OCI-LY1 (cell line): ENCODE results near the gene S100A2.
"Not testable (repeated sequence)": the region's sequence is repeated elsewhere in the genome, so short reads cannot be mapped to it uniquely, and the experiment has no call there.

Experiments used
- H2AFZ ChIP-seq: fragments of 200-600 bp; sonication (generic), shearing (Covaris generic); 2 replicates; pipeline ENCODE4 v1.6.0; 2014; ENCODE audit warnings: antibody characterized with exemption, mild to moderate bottlenecking, low read length
- H3F3A ChIP-seq: fragments of 200-600 bp; sonication (generic), shearing (Covaris generic); 2 replicates; pipeline ENCODE4 v1.6.0; 2014; ENCODE audit warnings: mild to moderate bottlenecking, antibody characterized with exemption, low read length, moderate library complexity; ENCODE audit not compliant: insufficient read depth
- H3K27ac ChIP-seq: fragments of 200-600 bp; sonication (generic); 2 replicates; pipeline ENCODE4 v1.5.1; 2014; ENCODE audit warnings: low read length, mixed run types, mild to moderate bottlenecking, low read depth; ENCODE audit not compliant: poor library complexity, severe bottlenecking
- H3K27me3 ChIP-seq: fragments of 200-600 bp; sonication (generic); 2 replicates; pipeline ENCODE4 v1.6.0; 2014; ENCODE audit warnings: antibody characterized with exemption, mild to moderate bottlenecking, low read length, moderate library complexity; ENCODE audit not compliant: insufficient read depth
- H3K36me3 ChIP-seq: fragments of 200-600 bp; sonication (generic); 2 replicates; pipeline ENCODE4 v1.6.1; 2014; ENCODE audit warnings: mild to moderate bottlenecking, antibody characterized with exemption, low read length, moderate library complexity, mixed read lengths; ENCODE audit not compliant: insufficient read depth
- H3K4me1 ChIP-seq: fragments of 200-600 bp; sonication (generic); 2 replicates; pipeline ENCODE4 v1.5.1; 2014; ENCODE audit warnings: mild to moderate bottlenecking, low read length, moderate library complexity; ENCODE audit not compliant: insufficient read depth, severe bottlenecking
- H3K4me2 ChIP-seq: fragments of 200-600 bp; sonication (generic), shearing (Covaris generic); 2 replicates; pipeline ENCODE4 v1.6.1; 2014; ENCODE audit warnings: low read length
- H3K4me3 ChIP-seq: fragments of 200-600 bp; sonication (generic); 2 replicates; pipeline ENCODE4 v1.5.1; 2014; ENCODE audit warnings: low read length, low read depth, mild to moderate bottlenecking, mixed read lengths; ENCODE audit not compliant: poor library complexity, severe bottlenecking
- H3K79me2 ChIP-seq: fragments of 200-600 bp; shearing (Covaris generic); 2 replicates; pipeline ENCODE4 v1.6.1; 2016; ENCODE audit warnings: mixed run types, low read length, mixed read lengths; ENCODE audit not compliant: insufficient read depth
- H3K9ac ChIP-seq: fragments of 200-600 bp; sonication (generic), shearing (Covaris generic); 2 replicates; pipeline ENCODE4 v1.6.1; 2014; ENCODE audit warnings: mild to moderate bottlenecking, low read length, mixed read lengths
- H3K9me2 ChIP-seq: fragments of 200-600 bp; sonication (generic), shearing (Covaris generic); 2 replicates; pipeline ENCODE4 v1.6.1; 2014; ENCODE audit warnings: low read depth, mild to moderate bottlenecking, low read length, mixed read lengths
- H3K9me3 ChIP-seq: fragments of 200-600 bp; shearing (Covaris generic); 2 replicates; pipeline ENCODE4 v1.6.1; 2014; ENCODE audit warnings: low read length, mixed read lengths
- H4K20me1 ChIP-seq: fragments of 200-600 bp; sonication (generic), shearing (Covaris generic); 2 replicates; pipeline ENCODE4 v1.6.0; 2016; ENCODE audit warnings: mild to moderate bottlenecking, low read length; ENCODE audit not compliant: insufficient read depth
- CTCF ChIP-seq: fragments of 200-600 bp; sonication (generic), shearing (Covaris generic); IDR thresholded peaks from 2 replicates; pipeline ENCODE4 v1.5.1; 2017; ENCODE audit warnings: mild to moderate bottlenecking, antibody characterized with exemption, low read length, moderate library complexity, mixed read lengths
- EZH2 ChIP-seq: fragments of 200-600 bp; sonication (generic), shearing (Covaris generic); IDR thresholded peaks from 2 replicates; pipeline ENCODE4 v1.8.0; 2017; ENCODE audit warnings: borderline replicate concordance, mixed run types, mild to moderate bottlenecking, antibody characterized with exemption, low read length, moderate library complexity, mixed read lengths

S100A2 gene

GRCh38 chr1:153566414-153567371, 1.0 kb upstream of the S100A2 start:
- TF ChIP-seq CTCF (no peak), EZH2 (no peak)
- no peak overlapping the region for H3K4me3 ChIP-seq
- H3K27ac ChIP-seq, result no peak overlapping the region
- no peak overlapping the region for H3K4me2 ChIP-seq
- H3K9me3 ChIP-seq, result no peaks in the 10 kb centered on the region
- H3K36me3 ChIP-seq, result no peaks in the 10 kb centered on the region
- no peaks in the 10 kb centered on the region for H3K27me3 ChIP-seq
- no peak overlapping the region for H3K9ac ChIP-seq
- H3K79me2 ChIP-seq, result no peaks in the 10 kb centered on the region
- H3K4me1 ChIP-seq, result no peaks in the 10 kb centered on the region
- H3K9me2 ChIP-seq, result no peaks in the 10 kb centered on the region
- no peak overlapping the region for H2AFZ ChIP-seq
- no peaks in the 10 kb centered on the region for H4K20me1 ChIP-seq
- H3F3A ChIP-seq, result no peaks in the 10 kb centered on the region

- TF ChIP-seq EZH2 (no peak), CTCF (no peak)
- Histone ChIP-seq H3K9me3 (no peaks in the 10 kb centered on the region), H3K36me3 (no peaks in the 10 kb centered on the region), H3K4me3 (no peak overlapping the region), H3K4me2 (no peak overlapping the region), H4K20me1 (no peaks in the 10 kb centered on the region), H3K4me1 (no peaks in the 10 kb centered on the region), H3K27ac (no peak overlapping the region), H3K9ac (no peak overlapping the region), H3K27me3 (no peaks in the 10 kb centered on the region), H3F3A (no peaks in the 10 kb centered on the region), H2AFZ (no peak overlapping the region), H3K79me2 (no peaks in the 10 kb centered on the region), H3K9me2 (no peaks in the 10 kb centered on the region)
These were observed 1.7 kb downstream of the S100A2 start for GRCh38 chr1:153563991-153564390.

- Histone ChIP-seq H3K4me1 (no peaks in the 10 kb centered on the region), H3F3A (no peaks in the 10 kb centered on the region), H3K9me2 (no peaks in the 10 kb centered on the region), H4K20me1 (no peaks in the 10 kb centered on the region), H3K79me2 (no peaks in the 10 kb centered on the region), H2AFZ (no peak overlapping the region), H3K9me3 (no peaks in the 10 kb centered on the region), H3K4me2 (no peak overlapping the region), H3K4me3 (no peak overlapping the region), H3K27me3 (no peaks in the 10 kb centered on the region), H3K36me3 (no peaks in the 10 kb centered on the region), H3K27ac (no peak overlapping the region), H3K9ac (no peak overlapping the region)
- TF ChIP-seq EZH2, result no peak
- TF ChIP-seq CTCF, result no peak
These were observed 2.2 kb downstream of the S100A2 start for GRCh38 chr1:153563483-153563901.

GRCh38 chr1:153562021-153562420, 3.6 kb downstream of the S100A2 start:
- H4K20me1 ChIP-seq, result not testable (repeated sequence)

More at GRCh38 chr1:153562021-153562420, 3.6 kb downstream of the S100A2 start:
- not testable (repeated sequence) for H3F3A ChIP-seq, H3K27ac ChIP-seq, H3K79me2 ChIP-seq, H3K4me1 ChIP-seq, H3K9me2 ChIP-seq, H3K4me3 ChIP-seq, H3K9me3 ChIP-seq, H3K4me2 ChIP-seq, H2AFZ ChIP-seq, H3K27me3 ChIP-seq, H3K36me3 ChIP-seq, H3K9ac ChIP-seq
